ENCODE measurements around the gene CROCC2. TPM values are rescaled to one million over a fixed set of nuclear protein-coding genes. Genes with fewer than 3 reads are reported as not detected.

CROCC2 gene
- total RNA-seq, 1 donor from 2014 or later: not detected

DNA sequence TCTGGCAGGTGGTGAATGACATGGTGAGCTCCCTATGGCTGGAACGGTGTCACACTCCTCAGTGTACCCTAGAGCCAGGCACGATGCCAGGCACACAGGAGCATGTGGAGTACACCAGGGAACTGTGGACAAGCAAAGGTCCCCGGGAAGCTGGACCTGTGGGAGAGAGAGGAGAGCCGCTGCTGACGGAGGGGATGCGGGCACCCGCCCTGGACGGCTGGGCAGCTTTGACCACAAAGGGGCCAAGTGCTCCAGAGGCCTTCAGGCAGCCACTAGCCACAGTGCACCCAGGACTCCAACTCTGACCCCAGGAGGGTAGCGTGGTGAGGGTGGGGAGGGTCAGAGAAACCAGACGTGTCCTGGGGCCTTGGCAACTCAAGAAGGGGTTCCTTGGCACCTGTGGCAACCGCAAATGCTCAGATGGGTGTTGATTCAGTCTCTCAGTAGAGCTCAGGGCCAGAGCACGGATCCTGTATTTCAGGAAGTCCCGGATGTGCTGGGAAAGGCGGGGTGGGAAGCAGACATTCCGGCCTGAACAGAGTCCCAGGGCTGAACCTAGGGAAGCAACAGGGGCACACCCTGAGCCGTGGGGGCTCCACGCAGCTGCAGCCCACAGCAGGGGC is 7.9 kb upstream of the CROCC2 start:
- no peak for DNase-seq (ENCODE audit: low spot score)
- H3K36me3 Mint-ChIP-seq (ENCODE audit: low read depth): peaks cover 2% of the 10 kb centered on the region
- H3K9me3 Mint-ChIP-seq (ENCODE audit: low read depth): peaks cover 6% of the 10 kb centered on the region
- TF ChIP-seq, protein P1, sequence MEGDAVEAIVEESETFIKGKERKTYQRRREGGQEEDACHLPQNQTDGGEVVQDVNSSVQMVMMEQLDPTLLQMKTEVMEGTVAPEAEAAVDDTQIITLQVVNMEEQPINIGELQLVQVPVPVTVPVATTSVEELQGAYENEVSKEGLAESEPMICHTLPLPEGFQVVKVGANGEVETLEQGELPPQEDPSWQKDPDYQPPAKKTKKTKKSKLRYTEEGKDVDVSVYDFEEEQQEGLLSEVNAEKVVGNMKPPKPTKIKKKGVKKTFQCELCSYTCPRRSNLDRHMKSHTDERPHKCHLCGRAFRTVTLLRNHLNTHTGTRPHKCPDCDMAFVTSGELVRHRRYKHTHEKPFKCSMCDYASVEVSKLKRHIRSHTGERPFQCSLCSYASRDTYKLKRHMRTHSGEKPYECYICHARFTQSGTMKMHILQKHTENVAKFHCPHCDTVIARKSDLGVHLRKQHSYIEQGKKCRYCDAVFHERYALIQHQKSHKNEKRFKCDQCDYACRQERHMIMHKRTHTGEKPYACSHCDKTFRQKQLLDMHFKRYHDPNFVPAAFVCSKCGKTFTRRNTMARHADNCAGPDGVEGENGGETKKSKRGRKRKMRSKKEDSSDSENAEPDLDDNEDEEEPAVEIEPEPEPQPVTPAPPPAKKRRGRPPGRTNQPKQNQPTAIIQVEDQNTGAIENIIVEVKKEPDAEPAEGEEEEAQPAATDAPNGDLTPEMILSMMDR (IDR thresholded peaks at IDR 0.05): no peak
- H3K4me1 Mint-ChIP-seq (ENCODE audit: low read depth): peaks cover 4% of the 10 kb centered on the region
- peaks cover 28% of the 10 kb centered on the region for H3K27me3 Mint-ChIP-seq (ENCODE audit: low read depth)
- H3K4me3 Mint-ChIP-seq (ENCODE audit: unreplicated experiment): no peak overlapping the region
- H3K27ac Mint-ChIP-seq (ENCODE audit: unreplicated experiment): no peak overlapping the region

DNA sequence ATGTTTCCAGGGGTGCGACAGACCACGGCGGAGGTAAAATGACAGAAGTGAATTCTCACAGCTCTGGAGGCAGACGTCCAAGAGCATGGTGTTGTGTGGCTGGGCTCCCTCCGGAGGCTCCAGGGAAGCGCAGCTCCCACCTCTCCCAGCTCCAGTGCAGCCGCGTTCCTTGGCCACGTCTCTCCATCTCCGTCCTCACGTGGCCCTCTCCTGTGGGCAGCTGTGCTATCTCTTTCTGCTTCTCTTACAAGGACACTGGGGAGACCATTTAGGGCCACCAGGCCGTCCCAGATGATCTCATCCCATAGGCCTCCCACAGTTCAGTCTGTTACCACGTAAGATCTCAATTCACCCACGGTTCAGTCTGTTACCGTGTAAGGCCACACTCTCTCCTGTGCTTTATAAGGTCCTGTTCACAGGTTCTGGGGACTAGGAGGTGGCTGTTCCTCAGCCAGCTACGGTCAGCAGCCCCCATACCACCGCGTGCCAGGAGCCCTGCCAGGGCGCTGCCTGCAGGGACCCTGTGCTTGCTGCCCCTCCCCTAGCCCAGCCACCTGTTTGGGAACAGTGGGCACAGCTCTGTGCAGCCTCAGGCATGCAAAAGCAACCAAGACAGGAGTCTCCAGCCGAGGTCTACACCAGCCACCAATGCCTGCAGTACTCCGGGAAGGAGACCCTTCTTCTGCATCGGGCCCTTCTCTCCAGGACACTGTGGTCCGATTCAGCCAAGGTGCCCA is 7.2 kb upstream of the CROCC2 start:
- peaks cover 32% of the 10 kb centered on the region for H3K27me3 Mint-ChIP-seq (ENCODE audit: low read depth)
- H3K9me3 Mint-ChIP-seq (ENCODE audit: low read depth): peaks cover 6% of the 10 kb centered on the region
- no peaks in the 10 kb centered on the region for H3K4me1 Mint-ChIP-seq (ENCODE audit: low read depth)
- no peak overlapping the region for H3K4me3 Mint-ChIP-seq (ENCODE audit: unreplicated experiment)
- H3K27ac Mint-ChIP-seq (ENCODE audit: unreplicated experiment): no peak overlapping the region
- peaks cover 2% of the 10 kb centered on the region for H3K36me3 Mint-ChIP-seq (ENCODE audit: low read depth)
- TF ChIP-seq, protein P1 (IDR thresholded peaks at IDR 0.05): no peak
- DNase-seq (ENCODE audit: low spot score): no peak

DNA sequence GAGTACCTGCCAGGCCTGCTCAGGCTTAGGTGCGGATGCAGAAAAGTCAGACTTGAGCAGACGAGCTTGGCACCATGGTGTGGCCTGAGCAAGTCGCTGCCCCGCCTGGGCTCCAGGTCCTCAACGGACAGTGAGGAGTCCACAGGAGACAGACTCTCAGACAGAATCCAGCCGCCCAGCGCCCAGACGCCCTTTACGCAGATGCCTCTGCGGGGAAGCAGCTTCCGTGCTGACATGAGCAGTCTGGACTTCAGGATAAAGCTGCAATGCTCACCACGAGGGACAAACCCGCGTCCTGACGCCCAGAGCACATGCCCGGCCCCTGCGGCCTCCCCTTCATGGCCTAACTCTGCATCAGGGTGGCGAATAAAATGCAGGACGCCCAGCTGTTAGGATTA is 6.7 kb upstream of the CROCC2 start:
- no peaks in the 10 kb centered on the region for H3K4me1 Mint-ChIP-seq (ENCODE audit: low read depth)
- H3K36me3 Mint-ChIP-seq (ENCODE audit: low read depth): peaks cover 2% of the 10 kb centered on the region
- H3K4me3 Mint-ChIP-seq (ENCODE audit: unreplicated experiment): no peak overlapping the region
- DNase-seq (ENCODE audit: low spot score): no peak
- peaks cover 6% of the 10 kb centered on the region for H3K9me3 Mint-ChIP-seq (ENCODE audit: low read depth)
- TF ChIP-seq, protein P1 (IDR thresholded peaks at IDR 0.05): no peak
- H3K27ac Mint-ChIP-seq (ENCODE audit: unreplicated experiment): no peak overlapping the region
- H3K27me3 Mint-ChIP-seq (ENCODE audit: low read depth): peaks cover 32% of the 10 kb centered on the region

DNA sequence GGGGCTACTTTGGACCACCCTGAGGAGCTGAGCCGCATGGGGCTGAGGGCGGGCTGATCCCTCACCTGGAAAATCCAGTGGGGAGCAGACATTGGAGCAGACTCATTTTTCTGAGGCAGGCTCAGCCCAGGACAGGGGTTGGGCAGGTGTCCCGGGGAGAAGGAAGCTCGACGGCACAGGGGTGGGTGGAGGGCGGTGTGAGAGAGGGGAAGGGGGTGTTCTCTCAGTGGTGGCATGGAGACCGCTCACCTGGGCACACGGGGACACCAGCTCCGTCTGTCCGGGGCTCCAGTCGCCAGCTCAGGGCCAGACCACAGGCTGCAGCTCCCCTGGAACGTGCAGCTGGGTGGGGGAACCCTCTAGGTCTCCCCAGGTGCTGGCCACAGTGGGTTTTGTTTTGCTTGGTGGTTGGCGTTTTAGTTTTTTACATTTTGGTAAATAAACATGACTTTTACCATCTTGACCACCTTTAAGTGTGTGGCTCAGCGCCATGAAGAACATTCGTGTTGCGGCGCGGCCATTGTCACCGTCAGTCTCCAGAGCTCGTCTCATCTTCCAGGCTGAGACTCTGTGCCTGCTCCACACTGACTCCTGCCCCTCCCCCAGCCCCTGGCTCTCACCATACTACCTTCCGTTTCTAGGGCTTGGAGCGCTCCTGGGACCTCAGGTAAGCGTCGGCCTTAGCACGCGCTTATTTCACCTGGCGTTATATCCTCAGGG is 5.8 kb upstream of the CROCC2 start:
- TF ChIP-seq, protein P1 (IDR thresholded peaks at IDR 0.05): no peak
- no peak overlapping the region for H3K27ac Mint-ChIP-seq (ENCODE audit: unreplicated experiment)
- DNase-seq (ENCODE audit: low spot score): no peak
- peaks cover 6% of the 10 kb centered on the region for H3K9me3 Mint-ChIP-seq (ENCODE audit: low read depth)
- H3K27me3 Mint-ChIP-seq (ENCODE audit: low read depth): peaks cover 32% of the 10 kb centered on the region
- no peaks in the 10 kb centered on the region for H3K4me1 Mint-ChIP-seq (ENCODE audit: low read depth)
- H3K36me3 Mint-ChIP-seq (ENCODE audit: low read depth): peaks cover 2% of the 10 kb centered on the region
- H3K4me3 Mint-ChIP-seq (ENCODE audit: unreplicated experiment): no peak overlapping the region

DNA sequence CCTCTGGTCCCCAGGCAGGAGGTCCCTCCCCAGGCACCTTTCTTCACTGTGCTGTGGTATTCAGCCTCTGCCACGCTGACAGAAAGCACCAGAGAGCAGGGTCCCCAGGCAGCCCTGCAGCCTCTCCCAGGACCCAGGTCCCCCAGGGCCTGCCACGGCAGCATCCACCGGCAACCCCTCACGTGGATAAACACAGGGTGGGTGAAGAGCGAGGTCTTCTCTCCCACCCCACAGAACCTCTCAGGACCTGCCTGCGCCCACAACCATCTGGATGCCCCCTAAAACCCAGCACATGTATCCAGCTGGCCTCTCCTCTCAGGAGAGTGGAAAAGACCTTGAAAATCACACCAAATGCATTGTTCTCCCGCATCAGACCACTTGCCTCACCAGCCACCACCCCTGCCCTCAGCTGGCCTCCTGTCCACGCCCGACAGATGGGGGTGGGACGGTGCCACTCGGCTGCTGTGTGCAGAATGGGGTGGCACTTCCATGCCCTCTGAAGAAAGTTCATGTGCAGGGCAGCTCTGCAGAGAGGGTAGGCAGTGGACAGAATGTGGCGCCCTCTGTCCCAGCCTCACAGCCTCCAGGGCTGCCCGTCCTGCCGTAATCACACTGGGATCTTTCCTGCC is 4.0 kb upstream of the CROCC2 start:
- no peak overlapping the region for H3K4me3 Mint-ChIP-seq (ENCODE audit: unreplicated experiment)
- no peak overlapping the region for H3K27ac Mint-ChIP-seq (ENCODE audit: unreplicated experiment)
- DNase-seq (ENCODE audit: low spot score): no peak
- no peaks in the 10 kb centered on the region for H3K4me1 Mint-ChIP-seq (ENCODE audit: low read depth)
- TF ChIP-seq, protein P1 (IDR thresholded peaks at IDR 0.05): no peak
- H3K9me3 Mint-ChIP-seq (ENCODE audit: low read depth): peaks cover 6% of the 10 kb centered on the region
- H3K36me3 Mint-ChIP-seq (ENCODE audit: low read depth): peaks cover 2% of the 10 kb centered on the region
- peaks cover 43% of the 10 kb centered on the region for H3K27me3 Mint-ChIP-seq (ENCODE audit: low read depth)

Measured in chondrocyte (in vitro differentiated cells).